ACHN (cell line): ENCODE results near the gene HMBS.

ENCODE experiments used
- DNase-seq: peaks from one replicate; pipeline ENCODE4 v3.0.0-alpha.2; 2015
- in situ Hi-C: cut with HindIII; loops from 2 replicates; pipeline ENCODE4 v1.10.0; 2017; ENCODE audit warnings: low sequenced_read_pairs, low pct_ligation_motif_present, low pct_unique_long_range_greater_than_20kb

HMBS gene

DNA sequence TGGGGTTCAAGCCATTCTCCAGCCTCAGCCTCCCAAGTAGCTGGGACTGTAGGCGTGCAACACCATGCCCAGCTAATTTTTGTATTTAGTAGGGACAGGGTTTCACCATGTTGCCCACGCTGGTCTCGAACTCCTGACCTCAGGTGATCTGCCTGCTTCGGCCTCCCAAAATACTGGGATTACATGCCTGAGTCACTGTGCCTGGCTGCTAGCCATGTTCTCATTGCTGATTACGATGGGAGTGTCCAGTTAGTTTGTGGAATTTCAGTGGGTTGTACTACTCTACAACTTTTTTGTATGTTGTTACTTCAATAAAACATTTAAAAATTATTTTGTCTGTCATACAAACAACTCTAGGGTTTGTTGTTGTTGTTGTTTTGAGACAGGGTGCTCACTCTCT lies 21.9 kb upstream of the HMBS start:
- no peak for DNase-seq
- in situ Hi-C loops, result no loop called here

GRCh38 chr11:119065369-119065768 lies 19.3 kb upstream of the HMBS start:
- in situ Hi-C loops, result no loop called here
- DNase-seq, result peak; percentile 39

DNA sequence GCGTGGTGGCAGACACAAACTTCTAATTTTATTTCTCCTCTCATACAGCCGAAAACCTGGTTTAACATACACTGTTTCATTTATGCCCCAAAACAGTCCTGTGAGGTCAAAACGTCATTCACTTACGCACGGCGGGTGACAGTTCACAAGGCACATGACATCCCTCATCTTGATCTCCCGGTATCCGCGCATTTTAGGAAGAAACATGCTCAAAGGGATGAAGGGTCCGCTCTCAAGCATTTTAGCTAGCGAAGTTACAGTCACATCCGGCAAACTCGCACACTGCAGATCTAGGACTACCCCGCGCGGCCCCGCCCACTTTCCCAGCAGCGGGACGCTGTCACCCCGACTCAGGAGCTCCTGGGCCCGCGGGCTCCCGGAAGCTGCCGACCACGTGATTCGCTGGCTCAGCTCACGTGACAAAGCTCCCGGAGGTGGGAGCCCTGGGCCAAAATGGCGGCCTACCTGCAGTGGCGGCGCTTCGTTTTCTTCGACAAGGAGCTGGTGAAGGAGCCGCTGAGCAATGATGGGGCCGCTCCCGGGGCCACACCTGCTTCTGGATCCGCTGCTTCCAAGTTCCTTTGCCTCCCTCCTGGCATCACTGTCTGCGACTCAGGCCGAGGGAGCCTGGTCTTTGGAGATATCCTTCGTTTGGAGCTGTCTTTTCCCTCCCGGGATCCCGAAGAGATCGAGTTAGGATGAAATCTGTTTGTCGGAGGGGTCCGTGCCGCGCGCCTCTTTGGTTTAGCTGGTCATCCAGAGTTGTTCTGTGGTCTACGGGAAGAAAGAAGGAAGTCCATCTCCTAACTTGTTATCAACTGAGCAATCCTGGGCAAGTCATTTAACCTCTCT lies 17.1 kb upstream of the HMBS start, which contains the start of gene VPS11:
Gene VPS11 (plus strand): TSS at position 448 of the 852 bp plus-strand sequence. CDS start 6 bp downstream, at position 454.
- DNase-seq, result peak; percentile 95
- in situ Hi-C loops, result no loop called here

DNA sequence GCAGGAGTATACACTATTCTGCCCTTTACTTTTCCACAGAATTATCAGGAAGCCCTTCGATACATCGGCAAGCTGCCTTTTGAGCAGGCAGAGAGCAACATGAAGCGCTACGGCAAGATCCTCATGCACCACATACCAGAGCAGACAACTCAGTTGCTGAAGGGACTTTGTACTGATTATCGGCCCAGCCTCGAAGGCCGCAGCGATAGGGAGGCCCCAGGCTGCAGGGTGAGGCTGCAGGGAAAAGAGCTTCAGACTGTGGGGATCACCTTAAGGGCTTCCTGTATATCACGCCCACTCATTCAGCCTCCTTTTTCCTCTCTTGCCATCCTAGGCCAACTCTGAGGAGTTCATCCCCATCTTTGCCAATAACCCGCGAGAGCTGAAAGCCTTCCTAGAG lies 6.8 kb upstream of the HMBS start:
- no peak for DNase-seq
- in situ Hi-C loops, result no loop called here

DNA sequence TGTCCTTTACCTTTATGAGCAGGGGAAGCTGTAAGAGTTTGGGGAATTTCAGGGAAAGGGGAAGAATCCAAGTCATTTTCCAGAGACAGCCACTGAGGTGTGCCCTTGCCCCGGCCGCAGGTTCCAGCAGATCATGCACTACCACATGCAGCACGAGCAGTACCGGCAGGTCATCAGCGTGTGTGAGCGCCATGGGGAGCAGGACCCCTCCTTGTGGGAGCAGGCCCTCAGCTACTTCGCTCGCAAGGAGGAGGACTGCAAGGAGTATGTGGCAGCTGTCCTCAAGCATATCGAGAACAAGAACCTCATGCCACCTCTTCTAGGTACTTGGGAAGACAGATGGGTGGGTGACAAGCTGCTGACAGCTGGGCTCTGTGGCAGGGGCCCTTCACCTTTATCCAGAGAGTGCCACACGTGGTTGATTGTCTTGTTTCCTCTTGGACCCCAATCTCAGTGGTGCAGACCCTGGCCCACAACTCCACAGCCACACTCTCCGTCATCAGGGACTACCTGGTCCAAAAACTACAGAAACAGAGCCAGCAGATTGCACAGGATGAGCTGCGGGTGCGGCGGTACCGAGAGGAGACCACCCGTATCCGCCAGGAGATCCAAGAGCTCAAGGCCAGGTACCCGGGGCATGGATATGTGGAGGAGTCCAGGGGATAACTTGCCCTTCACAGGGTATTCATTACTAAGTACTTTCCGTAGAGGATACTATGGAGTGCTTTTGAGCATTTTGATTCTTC lies 5.8 kb upstream of the HMBS start:
- DNase-seq, result no peak

GRCh38 chr11:119081682-119082260 lies 2.9 kb upstream of the HMBS start:
- no peak for DNase-seq
- in situ Hi-C loops, result no loop called here

More for the DNA sequence above, 5.8 kb upstream of the HMBS start:
- in situ Hi-C loops, result no loop called here

DNA sequence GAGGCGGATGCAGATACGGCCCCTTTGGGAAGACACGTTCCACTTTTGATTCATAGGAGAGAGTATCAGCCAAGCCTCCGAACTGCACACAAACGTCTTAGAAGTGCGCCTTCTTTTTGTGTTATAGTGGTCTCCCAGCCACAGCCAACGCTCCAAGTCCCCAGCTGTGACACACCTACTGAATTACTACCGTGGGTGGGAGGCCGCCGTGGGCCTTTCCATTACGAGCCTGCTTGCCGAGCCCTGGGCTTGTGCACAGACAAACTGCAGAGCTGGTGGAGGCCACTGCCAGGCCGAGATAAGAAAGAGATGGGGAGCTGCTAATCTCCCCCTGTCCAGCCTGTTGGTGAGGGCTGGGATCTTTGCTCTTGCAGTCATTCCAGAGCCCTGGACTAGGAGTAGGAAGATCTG lies 761 bp downstream of the HMBS start:
- DNase-seq, result no peak
- in situ Hi-C loops, result no loop called here

GRCh38 chr11:119087123-119087522 lies 2.4 kb downstream of the HMBS start:
- no peak for DNase-seq
- in situ Hi-C loops, result no loop called here

- in situ Hi-C loops, result no loop called here
- DNase-seq, result no peak
Measured at GRCh38 chr11:119087747-119088241, 3.1 kb downstream of the HMBS start.

- in situ Hi-C loops, result no loop called here
- no peak for DNase-seq
Measured at GRCh38 chr11:119088406-119088805, 3.7 kb downstream of the HMBS start.

DNA sequence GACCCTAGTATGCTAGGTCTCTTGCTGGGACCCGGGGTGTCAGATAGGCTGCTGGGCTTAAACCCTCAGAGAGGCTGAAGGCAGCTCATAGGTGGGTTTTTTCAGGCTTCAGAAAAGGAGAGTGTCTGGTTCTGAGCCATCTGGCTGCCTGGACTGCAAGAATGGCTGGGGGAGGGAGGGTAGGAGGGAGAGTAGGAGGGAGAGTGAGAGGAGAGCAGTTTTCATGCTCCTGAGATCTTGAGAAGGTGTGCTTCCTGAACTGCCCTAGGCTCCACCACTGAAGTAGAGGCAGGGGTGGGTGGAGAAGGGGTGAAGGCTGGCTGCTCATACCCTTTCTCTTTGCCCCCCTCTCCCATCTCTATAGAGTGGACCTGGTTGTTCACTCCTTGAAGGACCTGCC lies 4.6 kb downstream of the HMBS start:
- in situ Hi-C loops, result no loop called here
- DNase-seq, result no peak

- DNase-seq, result no peak
- in situ Hi-C loops, result no loop called here
Measured at GRCh38 chr11:119091178-119091577, 6.5 kb downstream of the HMBS start.

DNA sequence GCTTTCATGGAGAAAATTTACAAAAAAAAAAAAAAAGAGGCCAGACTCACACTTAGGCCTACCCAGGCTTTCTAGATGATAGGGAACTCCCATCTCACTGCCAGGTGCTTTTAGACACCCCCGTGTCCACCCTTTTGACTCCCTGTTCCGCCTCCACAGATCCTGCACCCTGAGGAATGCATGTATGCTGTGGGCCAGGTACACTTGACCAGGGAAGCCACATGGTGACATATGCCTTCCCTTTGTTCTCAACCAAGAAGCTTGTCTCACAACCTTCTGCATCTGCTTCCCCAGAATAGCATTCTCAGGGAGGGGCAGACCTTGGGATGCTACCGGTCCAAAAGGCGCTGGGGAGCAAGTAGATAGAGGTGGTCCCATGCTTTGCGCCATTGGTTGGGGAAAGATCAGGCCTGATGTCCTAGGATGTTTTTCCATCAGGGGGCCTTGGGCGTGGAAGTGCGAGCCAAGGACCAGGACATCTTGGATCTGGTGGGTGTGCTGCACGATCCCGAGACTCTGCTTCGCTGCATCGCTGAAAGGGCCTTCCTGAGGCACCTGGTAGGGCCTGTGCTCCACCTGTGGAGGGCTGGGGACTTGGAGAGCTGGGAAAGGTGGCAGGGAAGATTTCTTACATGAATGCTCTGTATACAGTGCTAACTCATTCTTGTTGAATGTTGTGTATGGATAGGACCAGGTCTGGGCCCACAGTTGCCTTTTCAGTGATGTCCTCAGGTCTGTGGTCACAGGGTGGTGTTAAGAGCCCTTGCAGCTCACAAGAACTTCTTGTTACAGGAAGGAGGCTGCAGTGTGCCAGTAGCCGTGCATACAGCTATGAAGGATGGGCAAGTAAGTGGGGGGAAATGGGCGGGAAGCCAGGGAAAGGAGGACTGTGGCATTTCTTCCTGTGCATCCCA lies 7.5 kb downstream of the HMBS start:
- in situ Hi-C loops, result no loop called here
- DNase-seq, result no peak

GRCh38 chr11:119092880-119093842 lies 8.5 kb downstream of the HMBS start:
- no peak for DNase-seq
- in situ Hi-C loops, result no loop called here

DNA sequence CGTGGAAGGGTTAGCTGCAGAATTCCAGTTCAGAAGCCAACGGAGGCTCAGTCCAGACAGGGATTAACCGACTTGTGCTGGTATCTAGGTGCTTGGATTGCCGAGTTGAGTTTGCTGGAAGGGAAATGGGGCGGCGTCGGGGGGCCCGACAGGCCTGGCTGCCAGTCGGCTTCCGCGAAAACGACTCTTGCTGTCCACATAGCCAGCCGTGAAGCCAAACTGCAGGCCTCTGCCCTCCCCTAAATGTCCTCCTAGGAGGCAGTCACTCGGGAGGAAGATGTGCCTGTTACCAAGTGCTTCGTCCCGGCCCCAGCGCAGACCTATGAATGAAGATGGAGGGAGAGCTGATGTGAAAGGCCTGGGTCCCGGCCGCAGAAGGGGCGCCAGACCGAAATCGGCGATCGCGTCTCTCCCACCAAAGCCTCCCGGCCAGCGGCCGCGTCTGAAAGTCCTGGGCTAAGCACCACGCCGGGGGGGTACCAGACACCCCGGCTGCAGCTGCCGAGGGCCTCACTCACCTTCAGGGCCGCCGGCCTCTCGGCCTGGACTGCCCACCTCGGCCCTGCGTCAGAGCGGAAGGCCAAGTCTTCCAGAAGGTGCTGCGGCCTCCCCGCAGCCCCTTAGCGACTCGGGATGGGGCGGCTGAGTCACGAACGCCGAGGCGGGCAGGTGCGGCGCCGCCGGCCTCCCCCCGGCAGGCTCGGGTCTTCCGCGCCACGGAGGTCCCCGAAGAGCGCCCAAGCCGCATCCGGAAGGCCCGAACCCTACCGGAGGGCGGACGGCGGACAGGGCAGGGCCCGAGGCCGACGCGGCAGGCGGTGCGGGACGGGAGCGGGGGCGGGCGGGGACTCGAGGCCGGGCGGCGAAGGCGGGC lies 9.5 kb downstream of the HMBS start:
- peak; percentile 30 for DNase-seq
- in situ Hi-C loops, result no loop called here

DNA sequence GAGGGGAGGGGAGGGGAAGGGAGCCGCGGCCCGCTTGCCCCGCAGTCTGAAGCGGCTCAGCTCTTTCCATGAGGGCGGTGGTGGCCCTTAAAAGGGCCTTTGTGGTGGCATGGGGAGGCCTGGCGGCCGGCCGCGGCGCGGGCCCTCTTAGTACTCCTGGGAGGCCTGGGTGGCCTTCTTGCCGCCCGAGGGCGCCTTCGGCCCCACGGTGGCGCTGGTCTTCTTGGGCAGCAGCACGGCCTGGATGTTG lies 10.1 kb downstream of the HMBS start:
- in situ Hi-C loops, result no loop called here
- peak; percentile 73 for DNase-seq
